Activated CD8-positive, alpha-beta memory T cell treated with anti-CD3 and anti-CD28 coated beads, Interleukin-2, amount 50 U/mL, for 48 hours (primary cell): ENCODE measurements around the gene MSMP.

ENCODE experiments used
- DNase-seq: peaks from one replicate; pipeline ENCODE4 v3.0.0-alpha.2; 2020

The MSMP gene

DNA sequence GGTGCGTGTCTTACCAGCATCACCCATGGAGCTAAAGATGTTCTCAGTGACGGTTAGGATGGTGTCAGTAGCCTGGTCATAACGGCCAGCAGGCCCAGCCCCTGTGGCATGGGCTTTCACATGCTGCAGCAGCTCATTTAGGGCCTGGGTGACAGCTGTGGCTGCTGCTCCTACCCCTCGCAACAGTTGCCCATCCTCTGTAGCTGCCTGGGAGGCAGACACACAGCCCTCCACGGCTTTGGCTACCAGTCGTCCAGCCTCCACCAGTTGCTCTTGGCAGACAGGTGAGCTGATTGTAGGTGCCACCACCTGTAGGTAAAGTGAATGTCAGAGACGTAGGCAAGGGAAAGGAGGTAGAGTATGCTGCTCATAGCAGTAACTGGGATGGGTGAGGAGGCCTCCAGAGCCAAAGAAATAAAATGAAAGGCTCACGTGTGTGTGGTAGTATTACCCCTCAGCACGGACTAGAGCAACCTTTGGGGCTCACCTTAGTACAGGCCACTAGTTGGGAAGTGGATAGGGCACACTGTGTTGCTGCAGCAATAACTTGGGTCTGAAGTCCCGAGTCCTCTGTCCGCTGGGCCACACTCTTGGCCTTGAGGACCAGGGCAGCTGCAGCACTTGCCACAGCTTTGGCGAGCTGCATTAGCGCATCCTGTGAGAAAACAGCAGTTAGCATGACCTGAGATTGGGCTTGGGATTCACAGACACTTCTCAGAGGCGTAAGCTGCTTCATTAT lies 36.8 kb downstream of the MSMP start:
- DNase-seq, result no peak

DNA sequence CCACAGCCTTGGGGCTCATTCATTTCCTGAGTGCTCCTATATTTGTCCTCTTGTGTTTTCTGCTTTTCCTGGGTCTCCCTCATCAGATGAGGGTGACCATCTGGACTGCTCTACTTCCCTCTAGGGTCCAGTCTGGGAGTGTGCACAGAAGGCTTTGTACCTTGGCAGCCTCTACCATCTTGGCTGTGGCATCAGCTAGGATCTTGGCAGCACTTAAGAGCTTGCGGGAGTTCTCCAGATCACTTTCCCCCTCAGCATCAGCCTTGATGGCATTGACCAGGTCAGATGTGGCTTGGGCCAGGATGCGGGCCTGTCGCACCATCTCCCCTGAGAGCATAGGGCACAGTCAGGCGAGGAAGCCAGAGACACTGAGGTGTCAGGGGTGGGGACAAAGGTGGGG lies 37.8 kb downstream of the MSMP start:
- no peak for DNase-seq

DNA sequence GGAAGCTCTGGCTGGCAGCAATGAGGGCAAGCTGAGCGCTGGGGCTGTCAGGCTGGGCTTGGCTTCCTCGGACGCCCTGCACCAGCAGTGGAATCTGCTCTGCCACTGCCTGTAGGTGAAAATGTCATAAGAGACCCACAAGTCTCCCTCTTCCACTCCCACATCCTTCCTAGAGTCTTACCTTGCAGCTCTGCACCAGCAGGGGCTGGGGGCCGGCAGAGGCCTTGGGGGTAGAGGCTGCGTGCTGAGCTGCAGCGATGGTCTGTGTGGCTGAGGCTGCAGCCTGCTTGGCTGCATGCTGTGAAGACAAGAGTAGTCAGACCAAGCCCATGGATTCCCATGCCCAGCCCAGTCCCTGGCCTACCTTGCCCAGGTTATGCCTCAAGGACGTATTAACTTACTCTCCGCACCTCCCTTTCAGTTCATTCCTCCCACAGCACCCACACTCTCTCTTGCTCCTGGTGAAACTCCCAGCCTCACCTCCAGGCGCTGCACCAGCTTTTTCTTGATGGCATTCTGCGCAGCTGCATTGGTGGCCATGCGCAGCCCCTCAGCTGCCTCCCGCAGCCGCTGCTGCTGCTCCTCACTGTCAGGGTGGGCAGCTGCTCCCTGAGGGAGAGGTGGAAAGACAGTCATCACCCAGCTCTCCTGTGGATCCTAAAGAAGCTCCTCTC lies 39.4 kb downstream of the MSMP start:
- DNase-seq, result no peak

DNA sequence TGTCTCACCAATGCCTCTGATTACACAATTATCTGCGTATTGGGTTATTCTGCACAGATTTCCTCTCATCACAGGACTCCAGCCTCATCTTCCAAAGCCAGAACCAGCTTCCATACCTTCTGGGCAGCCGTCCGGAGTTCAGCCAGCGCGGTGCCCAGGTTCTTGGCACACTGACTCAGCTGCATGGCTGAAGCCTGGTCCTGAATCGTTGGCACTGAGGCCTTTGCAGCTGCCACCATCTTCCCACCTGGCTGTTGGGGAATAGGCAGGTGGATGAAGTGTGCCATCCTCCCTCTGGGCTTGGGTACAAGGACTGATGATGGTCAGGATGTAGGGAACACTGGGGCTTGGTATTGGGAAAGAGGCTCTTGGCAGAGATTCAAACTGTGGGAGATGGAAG lies 40.0 kb downstream of the MSMP start:
- no peak for DNase-seq

DNA sequence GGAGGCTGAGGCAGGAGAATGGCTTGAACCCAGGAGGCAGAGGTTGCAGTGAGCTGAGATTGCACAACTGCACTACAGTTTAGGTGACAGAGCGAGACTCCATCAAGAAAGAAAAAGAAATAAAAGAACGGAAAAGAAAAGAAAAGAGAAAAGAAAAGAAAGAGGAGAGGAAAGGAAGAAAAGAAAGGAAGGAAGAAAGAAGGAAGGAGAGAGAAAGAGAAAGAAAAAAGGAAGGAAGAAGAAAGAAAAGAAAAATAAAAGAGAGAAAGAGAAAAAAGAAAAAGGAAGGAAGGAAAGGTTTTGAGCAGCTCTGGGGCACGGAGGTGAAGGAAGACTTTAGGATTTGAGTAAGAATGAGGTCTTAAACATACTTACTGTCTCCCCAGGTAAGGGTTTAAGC lies 40.5 kb downstream of the MSMP start:
- DNase-seq, result no peak

DNA sequence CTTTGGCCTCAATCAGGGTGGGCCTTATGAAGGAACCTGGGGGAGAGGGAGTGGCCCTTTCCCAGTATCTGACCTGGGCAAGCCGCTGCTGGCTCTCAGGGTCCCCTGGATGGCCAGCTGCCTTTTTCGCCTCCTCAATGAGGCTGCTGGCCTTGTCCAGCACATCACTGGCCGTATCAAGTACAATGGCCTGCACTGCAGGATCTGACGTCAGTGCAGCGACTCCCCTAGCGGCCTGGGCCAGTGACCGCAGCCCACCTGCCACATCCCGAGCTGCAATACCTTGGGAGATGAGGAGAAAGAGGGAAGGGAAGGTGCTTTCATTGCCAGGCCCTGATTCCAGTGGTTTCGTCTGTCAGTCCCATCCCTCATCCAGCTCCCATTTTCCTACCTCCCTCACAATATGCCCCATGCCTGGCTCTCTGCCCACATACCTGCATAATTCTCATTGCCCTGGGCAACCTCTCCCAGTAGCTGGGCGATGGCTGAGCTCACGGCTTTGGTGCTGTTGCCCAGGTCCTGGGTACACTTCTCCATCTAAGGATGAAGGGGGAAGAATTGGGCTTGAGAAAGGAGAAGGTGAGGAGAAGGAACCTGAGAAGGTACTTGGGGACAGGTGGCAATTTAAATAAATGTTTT lies 41.2 kb downstream of the MSMP start:
- DNase-seq, result no peak

DNA sequence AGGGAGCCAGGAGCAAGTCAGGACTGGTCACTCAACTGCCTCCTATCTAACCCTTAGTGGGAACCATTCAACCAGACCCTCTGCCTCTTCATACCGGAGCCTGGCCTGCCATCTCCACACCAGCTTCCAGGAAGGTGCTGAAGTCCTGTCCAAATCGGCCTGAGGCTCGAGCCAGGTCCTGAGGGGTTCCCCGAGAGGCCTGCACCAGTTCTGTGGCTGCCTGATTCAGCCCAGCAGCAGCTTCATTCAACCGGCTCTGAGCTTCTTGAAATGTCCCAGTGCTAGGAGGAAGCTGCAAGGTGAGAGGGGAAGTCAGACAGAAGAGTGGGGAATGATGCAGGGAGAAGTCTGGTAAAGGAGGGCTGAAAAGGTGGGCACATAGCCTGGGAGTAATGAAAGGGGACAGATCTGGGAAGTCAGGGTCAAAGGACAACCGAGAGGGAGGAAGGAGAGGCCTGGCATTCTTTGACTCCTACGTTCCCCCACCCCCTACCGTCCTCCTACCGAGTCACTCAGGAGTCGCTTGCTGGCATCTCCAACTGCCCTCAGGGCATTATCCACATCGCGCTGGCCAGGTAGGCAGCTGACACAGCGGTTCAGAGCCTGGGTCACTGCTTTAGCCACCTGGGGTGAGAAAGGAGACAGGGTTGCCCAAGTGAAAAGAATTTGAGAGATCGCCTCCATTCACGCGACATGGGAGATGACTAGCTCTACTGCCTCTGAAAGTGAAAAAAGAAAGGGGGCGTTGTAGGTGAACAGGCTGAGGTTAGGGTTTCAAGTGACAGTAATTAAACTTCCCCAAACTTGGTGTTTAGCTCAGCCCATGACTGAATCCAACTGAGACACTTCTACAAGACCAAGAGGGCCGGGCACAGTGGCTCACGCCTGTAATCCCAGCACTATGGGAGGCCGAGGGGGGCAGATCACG lies 42.3 kb downstream of the MSMP start:
- DNase-seq, result no peak

DNA sequence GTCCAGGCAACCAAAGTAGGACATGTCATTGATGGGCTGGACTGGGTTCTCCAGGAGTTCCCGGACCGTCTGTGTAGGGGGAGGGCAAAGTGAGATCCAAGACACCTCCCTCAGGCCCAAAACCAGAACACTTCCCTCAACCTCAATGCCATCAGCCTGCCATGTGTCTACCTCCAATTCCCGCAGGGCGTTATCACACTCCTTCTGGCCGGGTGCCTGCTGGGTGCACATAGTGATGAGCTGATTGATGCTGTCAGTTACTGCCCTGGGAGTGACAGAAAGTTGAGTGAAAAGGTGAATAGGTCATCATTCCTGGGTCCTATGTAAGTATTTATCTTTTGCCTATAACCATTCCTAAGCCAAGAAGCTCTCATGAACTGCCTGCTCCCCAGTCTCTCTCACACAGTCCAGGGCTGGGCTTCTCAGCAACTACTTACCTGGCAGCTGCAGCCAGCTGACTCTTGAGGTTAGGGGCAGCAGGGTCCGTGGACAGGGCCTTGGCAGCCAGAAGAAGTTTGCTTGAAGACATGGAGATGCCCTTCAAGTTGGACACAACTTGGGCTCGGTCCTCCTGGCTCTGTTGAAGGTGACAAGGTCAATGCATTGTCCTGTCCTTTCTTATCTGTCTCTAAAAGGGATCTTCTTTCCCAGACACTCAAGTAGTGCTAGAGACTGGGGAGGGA lies 43.1 kb downstream of the MSMP start:
- DNase-seq, result no peak

DNA sequence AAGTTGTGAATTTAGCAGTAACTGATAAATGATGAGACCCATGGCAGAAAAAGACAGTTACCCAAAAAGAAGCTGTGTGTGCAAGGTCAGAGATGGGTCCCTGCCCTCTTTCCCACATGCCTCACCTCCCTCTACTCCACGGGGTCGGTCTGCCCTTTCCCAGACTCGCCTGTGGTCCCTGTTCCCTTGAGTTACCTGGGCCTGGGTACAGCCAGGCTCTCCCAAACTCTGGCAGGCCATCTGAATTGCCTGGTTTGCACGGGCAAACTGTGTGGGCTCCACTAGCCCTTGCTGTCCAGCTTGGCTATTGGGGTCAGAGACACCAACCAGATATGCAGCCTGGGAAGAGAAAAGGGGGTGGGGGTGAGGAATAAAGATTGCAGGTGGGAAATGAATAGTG lies 45.9 kb downstream of the MSMP start:
- no peak for DNase-seq

DNA sequence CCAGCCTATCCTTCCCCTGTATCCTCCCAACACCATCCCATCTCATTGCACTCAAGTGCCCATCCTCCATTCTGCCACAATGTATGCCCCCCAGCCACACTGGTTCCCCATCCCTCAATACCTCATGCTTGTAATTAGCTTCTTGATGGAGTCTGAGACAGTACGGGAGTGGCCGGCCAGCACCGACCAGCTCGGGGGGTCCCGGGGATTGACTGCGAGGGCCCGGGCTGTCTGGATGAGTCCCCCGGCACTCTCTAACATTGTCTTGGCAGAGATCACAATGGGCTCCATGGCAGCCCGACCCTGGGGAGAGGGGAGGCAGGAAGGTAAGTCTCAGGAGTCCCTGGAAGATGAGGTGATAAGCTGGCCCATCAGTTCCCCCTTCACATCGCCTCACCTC lies 47.1 kb downstream of the MSMP start:
- no peak for DNase-seq

DNA sequence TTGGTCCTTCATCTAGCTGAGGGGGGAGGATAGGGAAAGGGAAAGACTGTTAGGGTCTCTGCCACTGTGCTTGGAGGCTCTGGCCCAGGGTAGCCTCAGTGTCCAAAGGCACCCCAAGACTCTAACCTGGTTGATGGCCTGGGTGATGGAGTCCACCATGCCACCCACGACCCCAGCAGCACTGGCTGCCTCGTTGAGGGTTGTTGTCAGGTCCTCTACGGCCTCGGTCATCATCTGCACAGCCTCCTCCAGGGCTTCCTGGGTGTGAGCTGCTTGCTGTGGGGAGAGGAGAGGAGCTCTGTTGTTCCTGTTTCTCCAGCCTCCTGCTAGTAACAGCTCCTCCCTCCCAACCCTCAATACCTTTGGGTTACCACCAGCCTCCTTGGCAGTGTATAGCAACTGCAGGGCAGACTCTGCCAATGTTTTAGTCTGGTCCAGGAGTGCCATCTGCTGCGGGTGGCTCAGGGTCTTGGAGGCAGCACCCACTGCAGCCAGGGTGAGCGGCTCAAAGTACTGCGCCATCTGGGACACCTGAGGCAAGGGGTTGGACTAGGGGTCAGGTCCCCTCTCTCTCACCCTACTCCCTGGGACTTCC lies 48.1 kb downstream of the MSMP start:
- no peak for DNase-seq

DNA sequence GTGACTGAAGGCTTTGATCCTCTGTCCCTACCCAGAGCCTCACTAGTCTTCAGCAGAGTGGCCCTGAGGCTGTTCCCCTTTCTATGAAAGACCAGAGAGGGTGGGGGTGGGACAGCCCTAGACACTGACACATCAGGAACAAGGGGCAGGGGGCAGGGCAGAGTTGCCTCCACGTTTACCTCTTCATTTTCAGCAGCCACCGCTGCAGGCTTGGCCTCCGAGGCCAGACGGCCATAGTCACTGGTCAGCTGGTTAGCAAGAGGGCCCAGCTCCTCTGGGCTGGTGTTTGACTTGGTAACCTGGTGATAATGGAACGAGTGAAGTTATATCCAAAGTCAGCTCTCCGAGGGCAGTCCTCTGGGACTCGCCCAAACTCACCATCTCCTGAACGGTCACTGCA lies 48.7 kb downstream of the MSMP start:
- no peak for DNase-seq

DNA sequence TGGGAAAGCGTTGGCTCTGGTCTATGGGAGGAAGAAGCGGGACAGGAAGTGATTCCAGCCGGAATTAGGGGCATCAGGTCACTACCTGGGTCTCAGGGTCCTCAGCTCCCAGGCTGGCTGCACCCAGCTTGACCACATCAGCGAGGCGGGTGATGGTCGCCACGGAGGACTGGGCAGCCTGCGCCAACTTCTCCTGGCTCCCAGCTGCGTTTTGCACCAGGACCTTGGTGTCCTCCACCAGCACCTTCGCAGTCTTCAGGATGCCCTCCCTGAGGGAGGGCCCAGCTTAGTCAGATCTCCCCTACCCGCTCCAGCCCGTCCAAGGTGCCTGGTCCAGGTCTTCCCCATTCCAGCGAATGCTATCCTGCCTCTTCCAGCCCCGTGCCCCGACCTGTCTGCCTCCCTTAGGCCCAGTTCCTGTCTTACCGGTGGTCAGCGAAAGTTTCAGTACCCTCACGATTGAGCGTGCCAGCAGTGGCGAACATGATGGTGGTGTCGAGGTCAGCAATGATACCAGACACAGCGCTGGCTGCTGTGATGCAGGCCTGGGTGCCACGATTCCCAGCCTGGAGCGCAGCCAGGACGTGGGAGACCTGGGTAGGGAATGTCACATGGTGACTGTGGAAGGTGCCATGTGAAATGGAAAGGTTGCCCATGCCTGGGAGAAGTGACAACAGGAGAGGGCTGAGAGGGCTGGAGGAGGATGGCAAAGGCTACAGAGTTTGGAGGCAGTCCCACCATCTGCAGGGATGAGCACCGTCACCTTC lies 50.0 kb downstream of the MSMP start:
- no peak for DNase-seq
